Spleen (tissue), 11 donors: ENCODE data around the gene OR8B12. TPM values are rescaled to one million over a fixed set of nuclear protein-coding genes. Genes with fewer than 3 reads are reported as not detected.

Experiments
- DNase-seq: peaks from one replicate; pipeline ENCODE4 v3.0.0-alpha.2; 2020
- H3K27ac ChIP-seq, 8 donors: fragments of 200-600 bp; sonication (generic) in 7 of 8; 1 replicate in 4 of 8; 2 replicates in 4 of 8; pipeline versions ENCODE4 v1.5.0 to v1.8.0; 2016 to 2021; ENCODE audit warnings: inconsistent platforms in 4 of 8, mild to moderate bottlenecking in 4 of 8, moderate library complexity in 1 of 8
- H3K27me3 ChIP-seq, 7 donors: fragments of 200-600 bp; sonication (generic) in 6 of 7; replicated peaks in 1 of 7; 1 replicate in 4 of 7; 2 replicates in 3 of 7; pipeline versions ENCODE4 v1.5.0 to v1.8.0; 2016 to 2021; ENCODE audit warnings: inconsistent platforms in 3 of 7, mild to moderate bottlenecking in 1 of 7
- H3K36me3 ChIP-seq, 6 donors: fragments of 200-600 bp; sonication (generic) in 5 of 6; 1 replicate in 4 of 6; 2 replicates in 2 of 6; pipeline versions ENCODE4 v1.5.0 to v1.8.0; 2016 to 2021; ENCODE audit warnings: inconsistent platforms in 2 of 6
- H3K4me1 ChIP-seq, 6 donors: fragments of 200-600 bp; sonication (generic) in 5 of 6; 1 replicate in 3 of 6; 2 replicates in 3 of 6; pipeline versions ENCODE4 v1.5.0 to v1.8.0; 2016 to 2021; ENCODE audit warnings: inconsistent platforms in 3 of 6
- H3K4me3 ChIP-seq, 8 donors: fragments of 200-600 bp; sonication (generic) in 7 of 8; 1 replicate in 4 of 8; 2 replicates in 4 of 8; pipeline versions ENCODE4 v1.5.0 to v1.8.0; 2016 to 2021; ENCODE audit warnings: inconsistent platforms in 4 of 8, mild to moderate bottlenecking in 4 of 8, moderate library complexity in 2 of 8
- H3K9me3 ChIP-seq, 8 donors: fragments of 200-600 bp; sonication (generic) in 7 of 8; 1 replicate in 4 of 8; 2 replicates in 4 of 8; pipeline versions ENCODE4 v1.5.0 to v1.8.0; 2016 to 2021; ENCODE audit warnings: inconsistent platforms in 4 of 8
- CTCF ChIP-seq, 11 experiments: fragments of 200-600 bp in 7 of 11; fragments of 450-650 bp in 4 of 11; sonication (generic) in 4 of 11; IDR thresholded peaks in 8 of 11; conservative IDR thresholded peaks in 3 of 11; 1 replicate in 7 of 11; 2 replicates in 4 of 11; pipeline versions ENCODE4 v1.4.0 to v1.8.0; 2016 to 2021; ENCODE audit warnings: antibody characterized with exemption in 11 of 11, inconsistent platforms in 4 of 11, mild to moderate bottlenecking in 1 of 11
- POLR2A ChIP-seq, 3 donors: fragments of 450-650 bp; IDR thresholded peaks; one replicate each; pipeline ENCODE4 v1.5.1; 2017; ENCODE audit warnings: antibody characterized with exemption in 3 of 3, mild to moderate bottlenecking in 1 of 3
- POLR2AphosphoS5 ChIP-seq, 3 donors: sonication (generic); formaldehyde crosslinking; IDR thresholded peaks; one replicate each; pipeline ENCODE4 v1.5.1; 2017; ENCODE audit warnings: antibody characterized with exemption in 3 of 3
- WGBS, 5 donors: extraction: QIAGEN DNeasy Blood & Tissue Kit in 3 of 5; methylation state at CpG; one replicate each; pipeline versions ENCODE4 v1.1.5 to v1.1.7; 2013 to 2018; 5-methylcytosine and 5-hydroxymethylcytosine counted together
- intact Hi-C: fragments of 100-400 bp; cut with DNase I; formaldehyde crosslinking; loops from one replicate; pipeline ENCODE4 v1.15.0; 2023; ENCODE audit warnings: low total_unique reads
- polyA plus RNA-seq, 3 donors: library from polyadenylated mRNA; stranded (reverse); fragments of 200-250 nt; gene quantifications; one replicate each; pipeline ENCODE4 v1.2.1, GENCODE V29; 2013
- small RNA-seq, 4 donors: library from RNA; depleted of rRNA; stranded (forward); fragments of <200 nt; gene quantifications; one replicate each; pipeline ENCODE3, GENCODE V24; 2016
- total RNA-seq, 7 donors: library from RNA; depleted of rRNA in 3 of 7; stranded (reverse); fragments of >200 nt in 3 of 7; fragmentation: NEBNext Ultra II Directional in 4 of 7; extraction: Animal tissue kit (Norgen Biotek cat#: 25700) in 4 of 7; gene quantifications; one replicate each; pipeline versions ENCODE4 v1.1.0 to v1.2.1, GENCODE V29; 2016 to 2021
- donor health status: healthy with polysubstance abuse.
- donor health status: DM: no; HTN: no; CAD: no; lungs with moderate emphysema.
- donor health status: DM: no; HTN: no; CAD: no.
- donor health status: Bipolar disorder and iron deficiency.
- donor health status: healthy.
- donor health status: DM: no; HTN: no; CAD: no.
- donor health status: DM: yes; HTN: yes; CAD: no.

Gene OR8B12
- total and polyA plus RNA-seq, 10 donors, result not detected

GRCh38 chr11:124510279-124510678, 33.2 kb downstream of the OR8B12 start:
- Histone ChIP-seq H3K4me3 (no peak overlapping the region), H3K9me3 (peaks cover 0 to 21% (median 11%) of the 10 kb centered on the region in 8 donors), H3K27me3 (peaks cover 0 to 18% (median 0%) of the 10 kb centered on the region in 7 donors), H3K36me3 (no peaks in the 10 kb centered on the region), H3K27ac (no peak overlapping the region), H3K4me1 (no peaks in the 10 kb centered on the region)
- DNase-seq, result peak; percentile 59
- no peak for TF ChIP-seq CTCF (IDR thresholded peaks at IDR 0.05 in 8 of 11, conservative IDR thresholded peaks at IDR 0.05 in 3 of 11)
- no peak for TF ChIP-seq POLR2AphosphoS5 (IDR thresholded peaks at IDR 0.05)
- TF ChIP-seq POLR2A (IDR thresholded peaks at IDR 0.05), result no peak
- 59 to 89% (median 81%) methylated on average over 4 of the region's 4 CpGs for WGBS, 5 donors
- intact Hi-C loops, result no loop called here

- H3K36me3 ChIP-seq, result no peaks in the 10 kb centered on the region
- H3K27ac ChIP-seq, result no peak overlapping the region
- WGBS, 5 donors, result 74 to 90% (median 85%) methylated on average over 8 of the region's 8 CpGs
- TF ChIP-seq POLR2A (IDR thresholded peaks at IDR 0.05), result no peak
- TF ChIP-seq CTCF (IDR thresholded peaks at IDR 0.05 in 8 of 11, conservative IDR thresholded peaks at IDR 0.05 in 3 of 11), result no peak
- no peak for TF ChIP-seq POLR2AphosphoS5 (IDR thresholded peaks at IDR 0.05)
- no peak overlapping the region for H3K4me3 ChIP-seq
- no peak for DNase-seq
- intact Hi-C loops, result no loop called here
- H3K9me3 ChIP-seq, result no peaks in the 10 kb centered on the region
- no peaks in the 10 kb centered on the region for H3K4me1 ChIP-seq
- H3K27me3 ChIP-seq, result peaks cover 0 to 10% (median 0%) of the 10 kb centered on the region in 7 donors
These were observed 43.7 kb downstream of the OR8B12 start for GRCh38 chr11:124499711-124500110.

GRCh38 chr11:124493016-124493655, 50.3 kb downstream of the OR8B12 start:
- TF ChIP-seq POLR2AphosphoS5 (IDR thresholded peaks at IDR 0.05) (no peak), POLR2A (IDR thresholded peaks at IDR 0.05) (no peak), CTCF (IDR thresholded peaks at IDR 0.05 in 8 of 11, conservative IDR thresholded peaks at IDR 0.05 in 3 of 11) (no peak)
- 85 to 94% (median 90%) methylated on average over 4 of the region's 4 CpGs for WGBS, 5 donors
- intact Hi-C loops, result no loop called here

More at GRCh38 chr11:124493016-124493655, 50.3 kb downstream of the OR8B12 start:
- H3K27me3 ChIP-seq, result peaks cover 0 to 13% (median 0%) of the 10 kb centered on the region in 7 donors
- no peak overlapping the region for H3K27ac ChIP-seq
- H3K36me3 ChIP-seq, result no peaks in the 10 kb centered on the region
- H3K4me1 ChIP-seq, result no peaks in the 10 kb centered on the region
- no peak for DNase-seq
- H3K9me3 ChIP-seq, result peaks cover 0 to 17% (median 7%) of the 10 kb centered on the region in 8 donors
- H3K4me3 ChIP-seq, result no peak overlapping the region

Small RNAs within 50 kb of the gene (small RNA-seq; reads per million reads assigned to genes)
- gene OR8A3P, result 0 reads per million in 4 donors

Other genes with a start within 250 kb of the OR8B12 start
- gene OR8D1, start 229.7 kb downstream of the OR8B12 start, total RNA-seq, result not detected
- gene OR8D1, start 229.7 kb downstream of the OR8B12 start, polyA plus RNA-seq, result not detected
- not detected for gene OR8D2, start 223.5 kb downstream of the OR8B12 start, total RNA-seq
- gene OR8D2, start 223.5 kb downstream of the OR8B12 start, polyA plus RNA-seq, result not detected
- gene OR8B2, start 159.2 kb downstream of the OR8B12 start, total RNA-seq, result not detected
- gene OR8B2, start 159.2 kb downstream of the OR8B12 start, polyA plus RNA-seq, result not detected
- gene OR8B3, start 144.6 kb downstream of the OR8B12 start, total RNA-seq, result not detected
- gene OR8B3, start 144.6 kb downstream of the OR8B12 start, polyA plus RNA-seq, result not detected
- gene OR8B4, start 118.8 kb downstream of the OR8B12 start, total RNA-seq, result not detected
- not detected for gene OR8B4, start 118.8 kb downstream of the OR8B12 start, polyA plus RNA-seq
- gene OR8B8, start 98.0 kb downstream of the OR8B12 start, total RNA-seq, result not detected
- gene OR8B8, start 98.0 kb downstream of the OR8B12 start, polyA plus RNA-seq, result not detected
- not detected for gene OR8A1, start 26.3 kb upstream of the OR8B12 start, total RNA-seq
- gene OR8A1, start 26.3 kb upstream of the OR8B12 start, polyA plus RNA-seq, result not detected
- gene PANX3, start 67.8 kb upstream of the OR8B12 start, total RNA-seq, result not detected
- not detected for gene PANX3, start 67.8 kb upstream of the OR8B12 start, polyA plus RNA-seq
- gene TBRG1, start 79.2 kb upstream of the OR8B12 start, total RNA-seq, result 10 to 100 TPM; 37.4 to 65.0 (median 47.5) TPM
- 10 to 100 TPM; 23.3 to 51.5 (median 33.6) TPM for gene TBRG1, start 79.2 kb upstream of the OR8B12 start, polyA plus RNA-seq
- gene SIAE, start 130.1 kb upstream of the OR8B12 start, total RNA-seq, result 10 to 100 TPM in 6 of 7 donors, 1 to 10 TPM in 1; 8.9 to 15.3 (median 14.0) TPM
- gene SIAE, start 130.1 kb upstream of the OR8B12 start, polyA plus RNA-seq, result 1 to 10 TPM; 4.7 to 6.5 (median 5.9) TPM
- gene SPA17, start 130.2 kb upstream of the OR8B12 start, total RNA-seq, result 1 to 10 TPM in 5 of 7 donors, under 1 TPM in 2; 0.34 to 2.6 (median 1.6) TPM
- gene SPA17, start 130.2 kb upstream of the OR8B12 start, polyA plus RNA-seq, result 1 to 10 TPM; 2.6 to 4.8 (median 3.6) TPM
- 10 to 100 TPM; 29.0 to 61.2 (median 46.5) TPM for gene NRGN, start 196.3 kb upstream of the OR8B12 start, total RNA-seq
- 10 to 100 TPM; 12.7 to 24.2 (median 15.9) TPM for gene NRGN, start 196.3 kb upstream of the OR8B12 start, polyA plus RNA-seq
- gene VSIG2, start 208.6 kb upstream of the OR8B12 start, total RNA-seq, result 1 to 10 TPM in 2 of 7 donors, under 1 TPM in 2, not detected in 3; 0.43 to 1.5 (median 1.0) TPM
- gene VSIG2, start 208.6 kb upstream of the OR8B12 start, polyA plus RNA-seq, result 1 to 10 TPM in 2 of 3 donors, under 1 TPM in 1; 0.47 to 2.1 (median 2.0) TPM
- gene ESAM, start 218.6 kb upstream of the OR8B12 start, total RNA-seq, result 10 to 100 TPM; 16.2 to 49.2 (median 29.2) TPM
- gene ESAM, start 218.6 kb upstream of the OR8B12 start, polyA plus RNA-seq, result 10 to 100 TPM; 14.3 to 30.9 (median 18.0) TPM